Subcutaneous abdominal adipose tissue (tissue), 5 donors: ENCODE data around the gene FHL2.

Experiments
- H3K27ac ChIP-seq: one replicate; pipeline ENCODE4 v1.7.0; 2013; ENCODE audit warnings: low read depth, mild to moderate bottlenecking, inconsistent platforms, low read length, moderate library complexity
- H3K27me3 ChIP-seq, 5 donors: one replicate each; pipeline ENCODE4 v1.7.0; 2013; ENCODE audit warnings: low read length in 5 of 5, inconsistent platforms in 1 of 5; ENCODE audit not compliant: control insufficient read depth in 5 of 5, insufficient read depth in 4 of 5
- H3K36me3 ChIP-seq, 5 donors: one replicate each; pipeline ENCODE4 v1.7.0; 2013; ENCODE audit warnings: low read length in 5 of 5; ENCODE audit not compliant: control insufficient read depth in 5 of 5, insufficient read depth in 5 of 5
- H3K4me1 ChIP-seq, 5 donors: one replicate each; pipeline ENCODE4 v1.7.0; 2013; ENCODE audit warnings: low read length in 5 of 5, mild to moderate bottlenecking in 3 of 5, moderate library complexity in 1 of 5; ENCODE audit not compliant: control insufficient read depth in 5 of 5, insufficient read depth in 5 of 5
- H3K4me3 ChIP-seq, 5 donors: one replicate each; pipeline ENCODE4 v1.7.0; 2013; ENCODE audit warnings: low read length in 5 of 5, low read depth in 1 of 5
- H3K9ac ChIP-seq, 5 donors: one replicate each; pipeline ENCODE4 v1.7.0; 2013; ENCODE audit warnings: low read length in 5 of 5, mild to moderate bottlenecking in 4 of 5, moderate library complexity in 3 of 5
- H3K9me3 ChIP-seq, 5 donors: one replicate each; pipeline ENCODE4 v1.7.0; 2013; ENCODE audit warnings: low read length in 5 of 5; ENCODE audit not compliant: control insufficient read depth in 5 of 5
- donor health status: healthy.
- donor health status: healthy.
- donor health status: healthy.
- donor health status: healthy.
- donor health status: healthy.

Gene FHL2

GRCh38 chr2:105410554-105410953 lies 11.7 kb upstream of the FHL2 start:
- Histone ChIP-seq H3K27me3 (peaks cover 0 to 9% (median 2%) of the 10 kb centered on the region in 5 donors), H3K4me3 (no peak overlapping the region), H3K9ac (no peak overlapping the region), H3K4me1 (no peaks in the 10 kb centered on the region), H3K9me3 (no peaks in the 10 kb centered on the region), H3K36me3 (no peaks in the 10 kb centered on the region), H3K27ac (no peak overlapping the region)

GRCh38 chr2:105409717-105410116 lies 10.9 kb upstream of the FHL2 start:
- peaks cover 0 to 9% (median 2%) of the 10 kb centered on the region in 5 donors for H3K27me3 ChIP-seq
- H3K36me3 ChIP-seq, result no peaks in the 10 kb centered on the region
- H3K27ac ChIP-seq, result no peak overlapping the region
- no peak overlapping the region for H3K4me3 ChIP-seq
- no peaks in the 10 kb centered on the region for H3K4me1 ChIP-seq
- no peaks in the 10 kb centered on the region for H3K9me3 ChIP-seq
- no peak overlapping the region for H3K9ac ChIP-seq

GRCh38 chr2:105407946-105408743 lies 9.3 kb upstream of the FHL2 start:
- Histone ChIP-seq H3K9ac (no peak overlapping the region), H3K36me3 (no peaks in the 10 kb centered on the region), H3K4me1 (peaks cover 0 to 6% (median 0%) of the 10 kb centered on the region in 5 donors), H3K9me3 (no peaks in the 10 kb centered on the region), H3K27ac (no peak overlapping the region), H3K27me3 (peaks cover 0 to 9% (median 2%) of the 10 kb centered on the region in 5 donors), H3K4me3 (no peak overlapping the region)

- H3K9me3 ChIP-seq, result no peaks in the 10 kb centered on the region
- H3K36me3 ChIP-seq, result no peaks in the 10 kb centered on the region
- no peak overlapping the region for H3K27ac ChIP-seq
- H3K4me3 ChIP-seq, result no peak overlapping the region
- no peak overlapping the region for H3K9ac ChIP-seq
- H3K4me1 ChIP-seq, result peaks cover 0 to 8% (median 0%) of the 10 kb centered on the region in 5 donors
- H3K27me3 ChIP-seq, result peaks cover 0 to 6% (median 2%) of the 10 kb centered on the region in 5 donors
These were observed 7.4 kb upstream of the FHL2 start for GRCh38 chr2:105406221-105406620.

- Histone ChIP-seq H3K4me1 (peaks cover 0 to 8% (median 0%) of the 10 kb centered on the region in 5 donors), H3K27ac (no peak overlapping the region), H3K9me3 (no peaks in the 10 kb centered on the region), H3K36me3 (no peaks in the 10 kb centered on the region), H3K9ac (no peak overlapping the region), H3K27me3 (peaks cover 0 to 6% (median 2%) of the 10 kb centered on the region in 5 donors), H3K4me3 (no peak overlapping the region)
These were observed 6.4 kb upstream of the FHL2 start for GRCh38 chr2:105405291-105405690.

GRCh38 chr2:105404736-105405135 lies 5.9 kb upstream of the FHL2 start:
- Histone ChIP-seq H3K9me3 (no peaks in the 10 kb centered on the region), H3K4me3 (no peak overlapping the region), H3K4me1 (peaks cover 0 to 8% (median 0%) of the 10 kb centered on the region in 5 donors), H3K27ac (no peak overlapping the region), H3K27me3 (peaks cover 0 to 6% (median 5%) of the 10 kb centered on the region in 5 donors), H3K36me3 (no peaks in the 10 kb centered on the region), H3K9ac (no peak overlapping the region)

GRCh38 chr2:105403783-105404698 lies 5.2 kb upstream of the FHL2 start:
- Histone ChIP-seq H3K36me3 (no peaks in the 10 kb centered on the region), H3K27ac (no peak overlapping the region), H3K27me3 (peaks cover 5 to 13% (median 9%) of the 10 kb centered on the region in 5 donors), H3K4me1 (peaks cover 0 to 10% (median 4%) of the 10 kb centered on the region in 5 donors), H3K9ac (no peak overlapping the region), H3K4me3 (no peak overlapping the region), H3K9me3 (no peaks in the 10 kb centered on the region)

GRCh38 chr2:105403241-105403782 lies 4.5 kb upstream of the FHL2 start:
- no peak overlapping the region for H3K9ac ChIP-seq
- H3K27ac ChIP-seq, result no peak overlapping the region
- peaks cover 5 to 13% (median 9%) of the 10 kb centered on the region in 5 donors for H3K27me3 ChIP-seq
- no peak overlapping the region for H3K4me3 ChIP-seq
- H3K36me3 ChIP-seq, result no peaks in the 10 kb centered on the region
- peaks cover 0 to 15% (median 9%) of the 10 kb centered on the region in 5 donors for H3K4me1 ChIP-seq
- H3K9me3 ChIP-seq, result no peaks in the 10 kb centered on the region

GRCh38 chr2:105402809-105403208 lies 4.0 kb upstream of the FHL2 start:
- Histone ChIP-seq H3K27ac (no peak overlapping the region), H3K4me3 (no peak overlapping the region), H3K36me3 (no peaks in the 10 kb centered on the region), H3K9me3 (no peaks in the 10 kb centered on the region), H3K27me3 (peaks cover 6 to 13% (median 9%) of the 10 kb centered on the region in 5 donors), H3K4me1 (peaks cover 0 to 20% (median 14%) of the 10 kb centered on the region in 5 donors), H3K9ac (no peak overlapping the region)
